K562 (cell line): ENCODE results near the gene DYNC1H1. TPM values are rescaled to one million over a fixed set of nuclear protein-coding genes. Genes with fewer than 3 reads are reported as not detected.

ENCODE experiments used
- ATAC-seq: fragments of 200-7000 bp; cut with Tn5 transposase; 3 replicates; pipeline ENCODE4 v1.9.1; 2020; ENCODE audit warnings: moderate library complexity
- BruUV-seq: library from RNA; stranded (reverse); fragments of 400-500 nt; replicated peaks from 2 replicates; lab custom pipeline; 2021; lab: Mats Ljungman, UMichigan
- CTCF ChIA-PET: fragments of 300-600 bp; formaldehyde crosslinking; extraction: SDS; loops from one replicate; lab custom pipeline; 2021; ENCODE audit warnings: low intra/inter-chr PET ratio; lab: Yijun Ruan, JAX
- POLR2A ChIA-PET: fragments of 300-600, 350-650 bp; sonication (Branson Sonifier 250); formaldehyde crosslinking; extraction: SDS; loops from one replicate; lab custom pipeline; 2021; ENCODE audit warnings: antibody characterized with exemption, inconsistent platforms; lab: Yijun Ruan, JAX
- DNase-seq, 4 experiments: peaks; one replicate each; pipeline versions ENCODE4 v3.0.0 to v3.0.0-alpha.2; 2011 to 2018; ENCODE audit warnings: low spot score in 3 of 4, mixed read lengths in 3 of 4; ENCODE audit errors: extremely low read depth in 1 of 4
- FAIRE-seq: peaks from 2 replicates; lab custom pipeline; 2011; peaks lifted over from hg19 to GRCh38; lab: Jason Lieb, UNC
- H2AFZ ChIP-seq: 2 replicates; pipeline ENCODE4 v1.6.0; 2011; ENCODE audit warnings: low read depth, low read length, control low read depth, inconsistent platforms
- H3K27ac ChIP-seq: fragments of 200-600 bp; 3 replicates; pipeline ENCODE4 v1.8.0; 2011; ENCODE audit warnings: low read depth, mild to moderate bottlenecking, control low read depth, inconsistent platforms, low read length, moderate library complexity, mixed read lengths; ENCODE audit errors: extremely low read depth
- H3K27me3 ChIP-seq, 2 experiments: fragments of 300-600 bp in 1 of 2; 2 replicates in 1 of 2; 3 replicates in 1 of 2; pipeline versions ENCODE4 v1.6.0 to v1.8.0; 2011; ENCODE audit warnings: inconsistent platforms in 2 of 2, low read length in 2 of 2, mild to moderate bottlenecking in 1 of 2, mixed read lengths in 1 of 2, moderate library complexity in 1 of 2; ENCODE audit not compliant: control insufficient read depth in 2 of 2, insufficient read depth in 2 of 2
- H3K36me3 ChIP-seq: fragments of 300-600 bp; 3 replicates; pipeline ENCODE4 v1.8.0; 2011; ENCODE audit warnings: mild to moderate bottlenecking, low read length, inconsistent platforms; ENCODE audit not compliant: control insufficient read depth, insufficient read depth
- H3K4me1 ChIP-seq, 2 experiments: fragments of 200-600 bp in 1 of 2; replicated peaks in 1 of 2; 2 replicates in 1 of 2; 3 replicates in 1 of 2; pipeline versions ENCODE4 v1.5.1 to v1.8.0; 2011; ENCODE audit warnings: inconsistent platforms in 2 of 2, low read length in 2 of 2, mild to moderate bottlenecking in 1 of 2, mixed read lengths in 1 of 2, moderate library complexity in 1 of 2; ENCODE audit not compliant: control insufficient read depth in 2 of 2, insufficient read depth in 2 of 2
- H3K4me2 ChIP-seq: 2 replicates; pipeline ENCODE4 v1.6.1; 2011; ENCODE audit warnings: low read length, control low read depth, inconsistent platforms, mixed read lengths; ENCODE audit not compliant: insufficient read depth
- H3K4me3 ChIP-seq: fragments of 200-600 bp; sonication (generic), shearing (Covaris generic); 2 replicates; pipeline ENCODE4 v1.5.1; 2016; ENCODE audit warnings: control low read depth, inconsistent platforms
- H3K79me2 ChIP-seq: fragments of 200-600 bp; 3 replicates; pipeline ENCODE4 v1.8.0; 2011; ENCODE audit warnings: low read length, inconsistent platforms; ENCODE audit not compliant: control insufficient read depth, insufficient read depth
- H3K9ac ChIP-seq, 2 experiments: 2 replicates each; pipeline versions ENCODE4 v1.6.0 to v1.6.1; 2011; ENCODE audit warnings: low read depth in 2 of 2, low read length in 2 of 2, control low read depth in 1 of 2, inconsistent platforms in 1 of 2, mild to moderate bottlenecking in 1 of 2, mixed read lengths in 1 of 2; ENCODE audit not compliant: insufficient read depth in 1 of 2
- H3K9me1 ChIP-seq: one replicate; pipeline ENCODE4 v1.6.0; 2011; ENCODE audit warnings: inconsistent platforms, mild to moderate bottlenecking, low read length, moderate library complexity; ENCODE audit not compliant: control insufficient read depth, insufficient read depth
- H3K9me3 ChIP-seq: replicated peaks from 2 replicates; pipeline ENCODE4 v1.5.1; 2011; ENCODE audit warnings: low read depth, low read length, inconsistent platforms; ENCODE audit not compliant: control insufficient read depth, insufficient read depth
- H4K20me1 ChIP-seq: replicated peaks from 2 replicates; pipeline ENCODE4 v1.6.1; 2011; ENCODE audit warnings: low read length, inconsistent platforms, mixed read lengths; ENCODE audit not compliant: control insufficient read depth, insufficient read depth
- ESRRB ChIP-seq: fragments of 250-450 bp; sonication (Bioruptor Pico); IDR thresholded peaks from 2 replicates; pipeline ENCODE4 v1.5.0; 2020; ENCODE audit warnings: mild to moderate bottlenecking, moderate library complexity, borderline replicate concordance
- FIP1L1 ChIP-seq: fragments of 200-400 bp; formaldehyde crosslinking; IDR thresholded peaks from 2 replicates; pipeline ENCODE4 v1.6.1; 2018; ENCODE audit warnings: mild to moderate bottlenecking, low read depth, low read length; ENCODE audit not compliant: poor library complexity, severe bottlenecking
- HDAC6 ChIP-seq: IDR thresholded peaks from 2 replicates; pipeline ENCODE4 v1.6.1; 2012; ENCODE audit warnings: low read depth, mild to moderate bottlenecking, control low read depth, inconsistent platforms, low read length, moderate library complexity
- HMG20A ChIP-seq: fragments of 450-650 bp; formaldehyde crosslinking; conservative IDR thresholded peaks from 2 replicates; pipeline ENCODE4 v1.4.0; 2020; ENCODE audit warnings: mild to moderate bottlenecking, mixed read lengths
- KDM2B ChIP-seq: fragments of 250-450 bp; sonication (Bioruptor Pico); IDR thresholded peaks from 2 replicates; pipeline ENCODE4 v1.8.0; 2021; ENCODE audit warnings: mild to moderate bottlenecking, moderate library complexity
- KDM4B ChIP-seq, 2 experiments: fragments of 450-650 bp in 1 of 2; sonication (generic) in 1 of 2; IDR thresholded peaks; 2 replicates each; pipeline ENCODE4 v1.6.1; 2016 to 2017; ENCODE audit warnings: borderline replicate concordance in 2 of 2, antibody characterized with exemption in 1 of 2, low read depth in 1 of 2, mild to moderate bottlenecking in 1 of 2
- MTA3 ChIP-seq: fragments of 450-650 bp; formaldehyde crosslinking; IDR thresholded peaks from 2 replicates; pipeline ENCODE4 v1.6.1; 2017; ENCODE audit warnings: mild to moderate bottlenecking, borderline replicate concordance
- NR2C2 ChIP-seq, 2 experiments: fragments of 200-800 bp in 1 of 2; sonication (Bioruptor generic) in 1 of 2; sonication (generic) in 1 of 2; formaldehyde crosslinking in 1 of 2; IDR thresholded peaks; 2 replicates each; pipeline versions ENCODE4 v1.6.1 to v1.8.0; 2016 to 2022; ENCODE audit warnings: mild to moderate bottlenecking in 1 of 2, missing compliant biosample characterization in 1 of 2, missing genetic modification characterization in 1 of 2, missing genetic modification reagents in 1 of 2
- NR4A1 ChIP-seq, 2 experiments: fragments of 250-450 bp in 1 of 2; fragments of 450-650 bp in 1 of 2; sonication (Bioruptor Pico) in 1 of 2; IDR thresholded peaks; 2 replicates each; pipeline versions ENCODE4 v1.4.0 to v1.6.1; 2016 to 2020; ENCODE audit warnings: mild to moderate bottlenecking in 2 of 2, missing compliant biosample characterization in 1 of 2, missing genetic modification characterization in 1 of 2, moderate library complexity in 1 of 2
- PHF20 ChIP-seq: fragments of 450-650 bp; IDR thresholded peaks from 2 replicates; pipeline ENCODE4 v1.6.1; 2018; ENCODE audit not compliant: partially characterized antibody
- RBM17 ChIP-seq: fragments of 200-400 bp; formaldehyde crosslinking; IDR thresholded peaks from 2 replicates; pipeline ENCODE4 v1.6.1; 2017; ENCODE audit warnings: low read depth, mild to moderate bottlenecking, low read length, borderline replicate concordance
- SIRT6 ChIP-seq: IDR thresholded peaks from one replicate; pipeline ENCODE4 v1.6.1; 2012; ENCODE audit warnings: low read depth, mild to moderate bottlenecking, control low read depth, inconsistent platforms, low read length, moderate library complexity
- ZBTB2 ChIP-seq: fragments of 450-650 bp; IDR thresholded peaks from 2 replicates; pipeline ENCODE4 v1.6.1; 2016; ENCODE audit warnings: antibody characterized with exemption
- ZFPM2 ChIP-seq: fragments of 250-450 bp; sonication (Bioruptor Pico); IDR thresholded peaks from 2 replicates; pipeline ENCODE4 v1.5.1; 2022; ENCODE audit warnings: mild to moderate bottlenecking
- ZFX ChIP-seq: sonication (generic); formaldehyde crosslinking; IDR thresholded peaks from 2 replicates; pipeline ENCODE4 v1.8.0; 2022; ENCODE audit warnings: mild to moderate bottlenecking, missing genetic modification reagents, moderate library complexity
- ZNF121 ChIP-seq: sonication (generic); formaldehyde crosslinking; conservative IDR thresholded peaks from 2 replicates; pipeline ENCODE4 v1.8.0; 2022; ENCODE audit warnings: missing genetic modification reagents
- ZNF175 ChIP-seq: fragments of 200-800 bp; sonication (Bioruptor generic); IDR thresholded peaks from 2 replicates; pipeline ENCODE4 v1.6.1; 2016; ENCODE audit warnings: low read depth, mild to moderate bottlenecking, missing genetic modification characterization, missing compliant biosample characterization
- ZNF445 ChIP-seq: fragments of 250-450 bp; sonication (Bioruptor Pico); IDR thresholded peaks from 2 replicates; pipeline ENCODE4 v1.4.0; 2020; ENCODE audit warnings: low read depth, mild to moderate bottlenecking, moderate library complexity
- ZNF77 ChIP-seq: fragments of 250-450 bp; sonication (Bioruptor Pico); IDR thresholded peaks from 2 replicates; pipeline ENCODE4 v1.5.0; 2020
- WGBS: fragments of 100-300 bp; shearing (Covaris generic); methylation state at CpG from one replicate; pipeline ENCODE4 v1.1.6; 2016; ENCODE audit warnings: low coverage, mixed read lengths; ENCODE audit not compliant: insufficient coverage; ENCODE audit errors: missing lambda C conversion rate; 5-methylcytosine and 5-hydroxymethylcytosine counted together
- in situ Hi-C: fragments of 300-500 bp; cut with MboI; formaldehyde crosslinking; loops from 4 replicates; pipeline ENCODE4 v1.15.0; 2018; ENCODE audit warnings: inconsistent platforms, mixed read lengths
- intact Hi-C: fragments of 100-400 bp; cut with micrococcal nuclease; formaldehyde crosslinking; loops from 2 replicates; pipeline ENCODE4 v1.14.2; 2022
- polyA plus RNA-seq, 8 experiments: library from polyadenylated mRNA; depleted of rRNA in 4 of 8; stranded (reverse) in 5 of 8; unstranded in 3 of 8; fragments of >200 nt; fragmentation: Nextera tagmentation in 2 of 8; fragmentation: Illumina TruSeq in 1 of 8; extraction: Ambion mirVana in 2 of 8; extraction: Trizol in 1 of 8; gene quantifications; 2 replicates each; pipeline versions ENCODE4 v1.2.1 to v1.2.3, GENCODE V29; 2011 to 2014; ENCODE audit warnings: inconsistent platforms in 1 of 8, missing spikeins in 1 of 8
- total RNA-seq, 7 experiments: library from RNA; depleted of rRNA in 6 of 7; stranded (reverse); fragments of >200 nt in 6 of 7; fragmentation: Illumina TruSeq in 2 of 7; extraction: Trizol in 2 of 7; gene quantifications; 2 replicates each; pipeline versions ENCODE4 v1.2.1 to v1.2.3, GENCODE V29; 2011 to 2021; ENCODE audit warnings: low replicate concordance in 1 of 7

The DYNC1H1 gene
- total and polyA plus RNA-seq, 9 of the 15 experiments (the other 6 are each of a cell fraction or from before 2014, with no cell fraction given), result 31.9 to 335 (median 115) TPM

GRCh38 chr14:102028733-102029132, 64.4 kb downstream of the DYNC1H1 start (continued):
- no peak for TF ChIP-seq HDAC6
- no peak for TF ChIP-seq ZBTB2
- TF ChIP-seq ZFX (CRISPR knock-in tag), result no peak
- TF ChIP-seq RBM17, result no peak
- TF ChIP-seq, all 486 proteins: peak for 0

- Histone ChIP-seq H3K36me3 (peaks cover 87% of the 10 kb centered on the region; the same call in 2 of the 3 replicates), H3K4me1 (no peaks in the 10 kb centered on the region), H3K9me1 (no peaks in the 10 kb centered on the region), H3K4me3 (no peak overlapping the region), H3K27me3 (no peaks in the 10 kb centered on the region), H3K79me2 (no peaks in the 10 kb centered on the region), H4K20me1 (no peaks in the 10 kb centered on the region), H2AFZ (no peak overlapping the region), H3K9me3 (no peaks in the 10 kb centered on the region), H3K27ac (no peak overlapping the region), H3K4me2 (no peak overlapping the region), H3K9ac (no peak overlapping the region)
- intact Hi-C loops, result no loop called here
- ChIA-PET CTCF (no interaction called here), POLR2A (interaction anchor here (0.8 to 1.4 kb wide), 3 partner anchors 9 to 60 kb away, joined by 3 read pairs; no protein-coding TSS in a partner anchor)
- DNase-seq, result no peak
- no peak for ATAC-seq
- BruUV-seq, result no TSS peak
- WGBS, result 54% methylated on average over 2 of the region's 2 CpGs
- FAIRE-seq, result no peak
- in situ Hi-C loops, result no loop called here
- no peak for TF ChIP-seq KDM2B (CRISPR knock-in tag)
- no peak for TF ChIP-seq HMG20A (CRISPR knock-in tag)
- TF ChIP-seq NR2C2 (CRISPR knock-in tag; IDR thresholded peaks at IDR 0.05), result no peak
- no peak for TF ChIP-seq NR2C2 (tag; IDR thresholded peaks at IDR 0.05)
- TF ChIP-seq MTA3, result no peak
- TF ChIP-seq ZFPM2, result no peak
- TF ChIP-seq KDM4B (IDR thresholded peaks at IDR 0.05; ENCODE audit: borderline replicate concordance in 2 of 2, low read depth in 1 of 2), result no peak
- TF ChIP-seq PHF20, result no peak
- TF ChIP-seq ZNF121 (CRISPR knock-in tag), result no peak
- no peak for TF ChIP-seq SIRT6
- TF ChIP-seq ESRRB (CRISPR knock-in tag), result no peak
- TF ChIP-seq ZNF445 (CRISPR knock-in tag), result no peak
- no peak for TF ChIP-seq NR4A1 (CRISPR knock-in tag; IDR thresholded peaks at IDR 0.05)
- no peak for TF ChIP-seq NR4A1 (tag; IDR thresholded peaks at IDR 0.05)
- no peak for TF ChIP-seq FIP1L1
- no peak for TF ChIP-seq ZNF77 (CRISPR knock-in tag)
- TF ChIP-seq ZNF175 (CRISPR knock-in tag), result no peak
Measured at GRCh38 chr14:102029956-102030355, 65.6 kb downstream of the DYNC1H1 start.
